HepG2 (cell line): ENCODE results near the gene ARMC8. TPM values are rescaled to one million over a fixed set of nuclear protein-coding genes. Genes with fewer than 3 reads are reported as not detected.

Experiments used
- GFI1 ChIP-seq: sonication (generic); formaldehyde crosslinking; IDR thresholded peaks from 2 replicates; pipeline ENCODE4 v1.5.0; 2020; ENCODE audit warnings: missing genetic modification reagents, mild to moderate bottlenecking, borderline replicate concordance
- GPBP1L1 ChIP-seq: sonication (generic); formaldehyde crosslinking; IDR thresholded peaks from 2 replicates; pipeline ENCODE4 v1.5.0; 2020; ENCODE audit warnings: mild to moderate bottlenecking, missing genetic modification reagents
- HIVEP1 ChIP-seq: sonication (generic); formaldehyde crosslinking; IDR thresholded peaks from 2 replicates; pipeline ENCODE4 v1.4.0; 2020; ENCODE audit warnings: mild to moderate bottlenecking, missing genetic modification reagents
- HNF1A ChIP-seq, 2 experiments: sonication (generic) in 1 of 2; formaldehyde crosslinking in 1 of 2; IDR thresholded peaks; 2 replicates each; pipeline versions ENCODE4 v1.4.0 to v1.6.1; 2016 to 2020; ENCODE audit warnings: borderline replicate concordance in 1 of 2, low read depth in 1 of 2, mild to moderate bottlenecking in 1 of 2, missing genetic modification reagents in 1 of 2
- HNRNPUL1 ChIP-seq: fragments of 200-400 bp; formaldehyde crosslinking; IDR thresholded peaks from 2 replicates; pipeline ENCODE4 v1.6.1; 2017; ENCODE audit warnings: low read depth, mild to moderate bottlenecking, low read length, moderate library complexity
- MTERF4 ChIP-seq: sonication (generic); formaldehyde crosslinking; IDR thresholded peaks from 2 replicates; pipeline ENCODE4 v1.8.0; 2023; ENCODE audit warnings: mild to moderate bottlenecking, missing genetic modification reagents
- NFRKB ChIP-seq: fragments of 450-650 bp; IDR thresholded peaks from 2 replicates; pipeline ENCODE4 v1.6.1; 2017
- PAWR ChIP-seq: sonication (generic); formaldehyde crosslinking; IDR thresholded peaks from 2 replicates; pipeline ENCODE4 v1.4.0; 2020; ENCODE audit warnings: missing genetic modification reagents, mild to moderate bottlenecking, borderline replicate concordance
- RFX5 ChIP-seq: IDR thresholded peaks from 2 replicates; pipeline ENCODE4 v1.6.1; 2011; ENCODE audit warnings: low read depth, low read length, improper control_type of control experiment
- SNAPC5 ChIP-seq: sonication (generic); formaldehyde crosslinking; IDR thresholded peaks from 2 replicates; pipeline ENCODE4 v1.8.1; 2023; ENCODE audit warnings: mild to moderate bottlenecking, missing genetic modification reagents, borderline replicate concordance
- ZBTB14 ChIP-seq: sonication (generic); formaldehyde crosslinking; IDR thresholded peaks from 2 replicates; pipeline ENCODE4 v1.4.0; 2020; ENCODE audit warnings: missing genetic modification reagents
- ZBTB3 ChIP-seq: sonication (generic); formaldehyde crosslinking; IDR thresholded peaks from 2 replicates; pipeline ENCODE4 v1.4.0; 2020; ENCODE audit warnings: low read depth, mild to moderate bottlenecking, moderate library complexity, missing genetic modification reagents, borderline replicate concordance
- ZEB1 ChIP-seq: IDR thresholded peaks from 2 replicates; pipeline ENCODE4 v1.6.1; 2012; ENCODE audit warnings: mild to moderate bottlenecking, low read depth, inconsistent platforms; ENCODE audit not compliant: insufficient replicate concordance
- ZFP36L1 ChIP-seq: sonication (generic); formaldehyde crosslinking; IDR thresholded peaks from 2 replicates; pipeline ENCODE4 v1.8.0; 2022; ENCODE audit warnings: mild to moderate bottlenecking, missing genetic modification reagents, moderate library complexity
- ZNF143 ChIP-seq: sonication (generic); formaldehyde crosslinking; IDR thresholded peaks from 2 replicates; pipeline ENCODE4 v1.4.0; 2020; ENCODE audit warnings: missing genetic modification reagents
- ZNF225 ChIP-seq: sonication (generic); formaldehyde crosslinking; IDR thresholded peaks from 2 replicates; pipeline ENCODE4 v1.4.0; 2020; ENCODE audit warnings: mild to moderate bottlenecking, missing genetic modification reagents
- ZNF235 ChIP-seq: sonication (generic); formaldehyde crosslinking; IDR thresholded peaks from 2 replicates; pipeline ENCODE4 v1.8.1; 2023; ENCODE audit warnings: mild to moderate bottlenecking, missing genetic modification reagents, borderline replicate concordance
- ZNF34 ChIP-seq: sonication (generic); formaldehyde crosslinking; IDR thresholded peaks from 2 replicates; pipeline ENCODE4 v1.4.0; 2020; ENCODE audit warnings: mild to moderate bottlenecking, missing genetic modification reagents, borderline replicate concordance
- ZNF576 ChIP-seq: sonication (generic); formaldehyde crosslinking; IDR thresholded peaks from 2 replicates; pipeline ENCODE4 v1.4.0; 2020; ENCODE audit warnings: mild to moderate bottlenecking, missing genetic modification reagents
- polyA plus RNA-seq, 8 experiments: library from polyadenylated mRNA; depleted of rRNA in 3 of 8; stranded (reverse) in 7 of 8; unstranded in 1 of 8; fragments of >200 nt; fragmentation: Illumina TruSeq in 4 of 8; extraction: Trizol in 4 of 8; gene quantifications; 2 replicates each; pipeline versions ENCODE4 v1.2.1 to v1.2.3, GENCODE V29; 2011 to 2016; ENCODE audit warnings: low read depth in 4 of 8, missing spikeins in 1 of 8, mixed read lengths in 1 of 8; ENCODE audit not compliant: insufficient read depth in 1 of 8
- total RNA-seq, 5 experiments: library from RNA; depleted of rRNA; stranded (reverse); fragments of >200 nt; fragmentation: Illumina TruSeq; extraction: Trizol; gene quantifications; 2 replicates each; pipeline ENCODE4 v1.2.3, GENCODE V29; 2016; ENCODE audit warnings: low read depth in 1 of 5

The ARMC8 gene
- total and polyA plus RNA-seq, 2 of the 13 experiments (the other 11 are each of a cell fraction or from before 2014, with no cell fraction given) = 38.9 to 55.3 TPM

- TF ChIP-seq SNAPC5 (CRISPR knock-in tag) = no peak
- no peak for TF ChIP-seq HNF1A (IDR thresholded peaks at IDR 0.05; ENCODE audit: low read depth)
- TF ChIP-seq HNF1A (CRISPR knock-in tag; IDR thresholded peaks at IDR 0.05; ENCODE audit: borderline replicate concordance) = 0 out of 2 replicates have a peak, but pooled peaks have one; percentile 48
- TF ChIP-seq MTERF4 (CRISPR knock-in tag) = 0 out of 2 replicates have a peak, but pooled peaks have one; percentile 30
- TF ChIP-seq ZFP36L1 (CRISPR knock-in tag) = peak; percentile 60; the same call in 1 of the 2 replicates
- no peak for TF ChIP-seq ZNF143
- TF ChIP-seq ZEB1 = no peak
- no peak for TF ChIP-seq NFRKB
- no peak for TF ChIP-seq ZNF576 (CRISPR knock-in tag)
- TF ChIP-seq ZBTB3 (CRISPR knock-in tag) = 0 out of 2 replicates have a peak, but pooled peaks have one; percentile 44
- TF ChIP-seq ZNF235 (CRISPR knock-in tag) = no peak
- TF ChIP-seq ZNF34 = 0 out of 2 replicates have a peak, but pooled peaks have one; percentile 34
- no peak for TF ChIP-seq GPBP1L1 (CRISPR knock-in tag)
- peak; percentile 63 for TF ChIP-seq HIVEP1
- no peak; the same call in 1 of the 2 replicates for TF ChIP-seq ZNF225 (CRISPR knock-in tag)
- TF ChIP-seq GFI1 (CRISPR knock-in tag) = 0 out of 2 replicates have a peak, but pooled peaks have one; percentile 39
- TF ChIP-seq RFX5 = no peak
- TF ChIP-seq HNRNPUL1 = no peak
- TF ChIP-seq PAWR (CRISPR knock-in tag) = peak; percentile 68; the same call in 1 of the 2 replicates
- TF ChIP-seq ZBTB14 (CRISPR knock-in tag) = no peak
Observed at GRCh38 chr3:138329127-138329983, 142.3 kb downstream of the ARMC8 start, which contains the start of gene NME9 (continued).
